Measurements from ENCODE around the gene VOPP1. TPM values are rescaled to one million over a fixed set of nuclear protein-coding genes. Genes with fewer than 3 reads are reported as not detected.

VOPP1 gene
- total and polyA plus RNA-seq, 2 donors (not counting 3 experiments of a cell fraction or from before 2014, with no cell fraction given) = 85.6 to 154 TPM

- ChIA-PET POLR2A (no interaction called here), CTCF (interaction anchor here (1.3 kb wide), 1 partner anchor 9 kb away, joined by 5 read pairs; no protein-coding TSS in a partner anchor)
- Histone ChIP-seq H3K9me3 (replicated peaks; ENCODE audit: control insufficient read depth, insufficient read depth, low read length) (no peaks in the 10 kb centered on the region), H3K9ac (replicated peaks; ENCODE audit: extremely low read depth, insufficient read depth, low read length) (no peak overlapping the region), H4K20me1 (replicated peaks; ENCODE audit: control insufficient read depth, extremely low read depth, insufficient read depth, low read length) (no peaks in the 10 kb centered on the region), H3K9me1 (replicated peaks; ENCODE audit: control insufficient read depth, extremely low read depth, insufficient read depth, low read length) (no peaks in the 10 kb centered on the region), H3K4me3 (replicated peaks in 1 of 3; ENCODE audit: insufficient read depth in 1 of 3, low read depth in 1 of 3, low read length in 3 of 3) (no peak overlapping the region), H2AFZ (ENCODE audit: low read depth, low read length) (no peak overlapping the region), H3K27ac (ENCODE audit: insufficient read depth, low read depth, low read length) (no peak overlapping the region), H3K27me3 (ENCODE audit: control insufficient read depth in 2 of 2, insufficient read depth in 2 of 2, low read length in 2 of 2) (peaks cover 0 to 4% of the 10 kb centered on the region in 2 experiments), H3K36me3 (ENCODE audit: control insufficient read depth in 2 of 2, extremely low read depth in 1 of 2, insufficient read depth in 2 of 2, low read length in 2 of 2) (no peaks in the 10 kb centered on the region), H3K4me2 (ENCODE audit: insufficient read depth, low read length) (no peak overlapping the region), H3K4me1 (ENCODE audit: control insufficient read depth, extremely low read depth, insufficient read depth, low read length) (peaks cover 8% of the 10 kb centered on the region), H3K79me2 (ENCODE audit: control insufficient read depth, insufficient read depth, low read length) (no peaks in the 10 kb centered on the region)
- FAIRE-seq = no peak
- dilution Hi-C loops (cut with MboI; ENCODE audit: extremely low pct_ligation_motif_present, low sequenced_read_pairs) (no loop called here), intact Hi-C loops (cut with micrococcal nuclease) (no loop called here)
- BruUV-seq (replicated peaks) = no TSS peak
- DNase-seq (ENCODE audit: low read depth, low spot score) = no peak
- TF ChIP-seq MYC (IDR thresholded peaks at IDR 0.05; ENCODE audit: low read depth, low read length) (no peak), MAX (IDR thresholded peaks at IDR 0.05; ENCODE audit: insufficient read depth, insufficient read length) (no peak)
These were observed 16.8 kb upstream of the VOPP1 start for GRCh38 chr7:55588976-55589604.

GRCh38 chr7:55588379-55588699 is 16.0 kb upstream of the VOPP1 start:
- CTCF ChIA-PET = interaction anchor here (0.8 to 1.3 kb wide), 2 partner anchors 10 to 155 kb away, joined by 3 to 5 read pairs; no protein-coding TSS in a partner anchor
- no peak overlapping the region for H2AFZ ChIP-seq (ENCODE audit: low read depth, low read length)

More at GRCh38 chr7:55588379-55588699, 16.0 kb upstream of the VOPP1 start:
- dilution Hi-C loops (cut with MboI; ENCODE audit: extremely low pct_ligation_motif_present, low sequenced_read_pairs) (no loop called here), intact Hi-C loops (cut with micrococcal nuclease) (no loop called here)
- no peaks in the 10 kb centered on the region for H3K36me3 ChIP-seq (ENCODE audit: control insufficient read depth in 2 of 2, extremely low read depth in 1 of 2, insufficient read depth in 2 of 2, low read length in 2 of 2)
- no TSS peak for BruUV-seq (replicated peaks)
- no peak overlapping the region for H3K9ac ChIP-seq (replicated peaks; ENCODE audit: extremely low read depth, insufficient read depth, low read length)
- peaks cover 0 to 8% of the 10 kb centered on the region in 2 experiments for H3K27me3 ChIP-seq (ENCODE audit: control insufficient read depth in 2 of 2, insufficient read depth in 2 of 2, low read length in 2 of 2)
- DNase-seq (ENCODE audit: low read depth, low spot score) = no peak
- TF ChIP-seq CTCF (IDR thresholded peaks at IDR 0.05; ENCODE audit: extremely low read depth in 1 of 2, insufficient read depth in 1 of 2, low read depth in 1 of 2, low read length in 2 of 2) (no peak), MYC (IDR thresholded peaks at IDR 0.05; ENCODE audit: low read depth, low read length) (no peak), GATA2 (IDR thresholded peaks at IDR 0.05; ENCODE audit: insufficient read depth, insufficient read length, low read depth, low read length) (no peak)
- H3K4me1 ChIP-seq (ENCODE audit: control insufficient read depth, extremely low read depth, insufficient read depth, low read length) = peaks cover 6% of the 10 kb centered on the region
- H3K9me3 ChIP-seq (replicated peaks; ENCODE audit: control insufficient read depth, insufficient read depth, low read length) = no peaks in the 10 kb centered on the region
- H3K4me2 ChIP-seq (ENCODE audit: insufficient read depth, low read length) = no peak overlapping the region
- POLR2A ChIA-PET = no interaction called here
- no peak overlapping the region for H3K27ac ChIP-seq (ENCODE audit: insufficient read depth, low read depth, low read length)
- H4K20me1 ChIP-seq (replicated peaks; ENCODE audit: control insufficient read depth, extremely low read depth, insufficient read depth, low read length) = no peaks in the 10 kb centered on the region
- H3K79me2 ChIP-seq (ENCODE audit: control insufficient read depth, insufficient read depth, low read length) = no peaks in the 10 kb centered on the region
- no peak overlapping the region for H3K4me3 ChIP-seq (replicated peaks in 1 of 3; ENCODE audit: insufficient read depth in 1 of 3, low read depth in 1 of 3, low read length in 3 of 3)
- no peaks in the 10 kb centered on the region for H3K9me1 ChIP-seq (replicated peaks; ENCODE audit: control insufficient read depth, extremely low read depth, insufficient read depth, low read length)
- no peak for FAIRE-seq
